Gastrocnemius medialis (tissue), 4 donors: Measurements from ENCODE around the gene PSAPL1. TPM values are rescaled to one million over a fixed set of nuclear protein-coding genes. Genes with fewer than 3 reads are reported as not detected.

ENCODE experiments used
- ATAC-seq, 2 donors: fragments of 150-250 bp; one replicate each; pipeline ENCODE4 v1.9.1; 2016
- DNase-seq, 2 donors: peaks; one replicate each; pipeline ENCODE4 v3.0.0-alpha.2; 2019
- H3K27ac ChIP-seq, 4 donors: fragments of 200-600 bp; sonication (generic); 1 replicate in 1 of 4; 2 replicates in 3 of 4; pipeline ENCODE4 v1.5.1; 2016 to 2018; ENCODE audit warnings: mild to moderate bottlenecking in 2 of 4, moderate library complexity in 1 of 4
- H3K27me3 ChIP-seq, 3 donors: fragments of 200-600 bp; sonication (generic) in 2 of 3; 1 replicate in 1 of 3; 2 replicates in 2 of 3; pipeline versions ENCODE4 v1.5.1 to v1.6.0; 2016 to 2019; ENCODE audit warnings: mild to moderate bottlenecking in 1 of 3, moderate library complexity in 1 of 3
- H3K36me3 ChIP-seq, 2 donors: fragments of 200-600 bp; sonication (generic) in 1 of 2; one replicate each; pipeline ENCODE4 v1.5.1; 2017 to 2018
- H3K4me1 ChIP-seq, 2 donors: fragments of 200-600 bp; sonication (generic) in 1 of 2; one replicate each; pipeline ENCODE4 v1.5.1; 2016 to 2017; ENCODE audit warnings: mild to moderate bottlenecking in 2 of 2
- H3K4me3 ChIP-seq, 4 donors: fragments of 200-600 bp; sonication (generic) in 3 of 4; 1 replicate in 1 of 4; 2 replicates in 3 of 4; pipeline ENCODE4 v1.5.1; 2016 to 2019; ENCODE audit warnings: mild to moderate bottlenecking in 2 of 4
- H3K9me3 ChIP-seq, 3 donors: fragments of 200-600 bp; sonication (generic) in 2 of 3; 1 replicate in 1 of 3; 2 replicates in 2 of 3; pipeline ENCODE4 v1.5.1; 2016 to 2019
- CTCF ChIP-seq, 5 experiments: fragments of 450-650 bp in 3 of 5; fragments of 200-600 bp in 2 of 5; sonication (generic) in 2 of 5; IDR thresholded peaks in 4 of 5; conservative IDR thresholded peaks in 1 of 5; 1 replicate in 4 of 5; 2 replicates in 1 of 5; pipeline ENCODE4 v1.5.1; 2016 to 2019; ENCODE audit warnings: antibody characterized with exemption in 5 of 5, mild to moderate bottlenecking in 3 of 5, moderate library complexity in 3 of 5
- POLR2A ChIP-seq, 2 donors: fragments of 450-650 bp; IDR thresholded peaks; one replicate each; pipeline ENCODE4 v1.6.1; 2017; ENCODE audit warnings: antibody characterized with exemption in 2 of 2, mild to moderate bottlenecking in 2 of 2, moderate library complexity in 2 of 2
- in situ Hi-C, 4 donors: fragments of 200-750 bp; cut with MboI; loops; one replicate each; pipeline versions ENCODE4 v1.15.0 to v1.8.0; 2017; ENCODE audit warnings: low sequenced_read_pairs in 4 of 4
- intact Hi-C: fragments of 100-400 bp; cut with DNase I; formaldehyde crosslinking; loops from one replicate; pipeline ENCODE4 v1.15.1; 2023; ENCODE audit warnings: low total_unique reads
- total RNA-seq, 4 donors: library from RNA; depleted of rRNA; stranded (reverse); fragments of >200 nt; gene quantifications; one replicate each; pipeline versions ENCODE4 v1.1.0 to v1.2.3, GENCODE V29; 2016

Gene PSAPL1
- total RNA-seq, 4 donors from 2014 or later = not detected

- H3K27me3 ChIP-seq = no peaks in the 10 kb centered on the region
- intact Hi-C loops = no loop called here
- H3K9me3 ChIP-seq = no peaks in the 10 kb centered on the region
- no peak overlapping the region for H3K4me3 ChIP-seq
- in situ Hi-C loops = no loop called here
- no peak overlapping the region for H3K27ac ChIP-seq
- H3K4me1 ChIP-seq = no peaks in the 10 kb centered on the region
- DNase-seq (no peak), ATAC-seq (no peak)
- no peaks in the 10 kb centered on the region for H3K36me3 ChIP-seq
- TF ChIP-seq POLR2A (IDR thresholded peaks at IDR 0.05) (no peak), CTCF (IDR thresholded peaks at IDR 0.05 in 4 of 5, conservative IDR thresholded peaks at IDR 0.05 in 1 of 5) (no peak)
Measured at GRCh38 chr4:7427361-7427760, 7.4 kb downstream of the PSAPL1 start.

GRCh38 chr4:7426525-7427171, 8.1 kb downstream of the PSAPL1 start:
- in situ Hi-C loops (no loop called here), intact Hi-C loops (no loop called here)
- Histone ChIP-seq H3K36me3 (no peaks in the 10 kb centered on the region), H3K27ac (no peak overlapping the region), H3K9me3 (no peaks in the 10 kb centered on the region), H3K4me1 (no peaks in the 10 kb centered on the region), H3K27me3 (no peaks in the 10 kb centered on the region), H3K4me3 (no peak overlapping the region)
- DNase-seq (no peak), ATAC-seq (no peak)
- TF ChIP-seq POLR2A (IDR thresholded peaks at IDR 0.05) (no peak), CTCF (IDR thresholded peaks at IDR 0.05 in 4 of 5, conservative IDR thresholded peaks at IDR 0.05 in 1 of 5) (no peak)

- DNase-seq (no peak), ATAC-seq (no peak)
- no peak for TF ChIP-seq CTCF (IDR thresholded peaks at IDR 0.05 in 4 of 5, conservative IDR thresholded peaks at IDR 0.05 in 1 of 5)
- TF ChIP-seq POLR2A (IDR thresholded peaks at IDR 0.05) = no peak
- Histone ChIP-seq H3K4me1 (no peaks in the 10 kb centered on the region), H3K36me3 (no peaks in the 10 kb centered on the region), H3K27ac (no peak overlapping the region), H3K4me3 (no peak overlapping the region), H3K27me3 (no peaks in the 10 kb centered on the region), H3K9me3 (no peaks in the 10 kb centered on the region)
- in situ Hi-C loops (no loop called here), intact Hi-C loops (no loop called here)
Measured at GRCh38 chr4:7425591-7426468, 8.9 kb downstream of the PSAPL1 start.

- Histone ChIP-seq H3K27me3 (no peaks in the 10 kb centered on the region), H3K27ac (no peak overlapping the region), H3K9me3 (no peaks in the 10 kb centered on the region), H3K4me3 (no peak overlapping the region), H3K36me3 (no peaks in the 10 kb centered on the region), H3K4me1 (no peaks in the 10 kb centered on the region)
- intact Hi-C loops = no loop called here
- DNase-seq (no peak), ATAC-seq (no peak)
- in situ Hi-C loops = no loop called here
- TF ChIP-seq POLR2A (IDR thresholded peaks at IDR 0.05) (no peak), CTCF (IDR thresholded peaks at IDR 0.05 in 4 of 5, conservative IDR thresholded peaks at IDR 0.05 in 1 of 5) (no peak)
Measured at GRCh38 chr4:7425124-7425523, 9.6 kb downstream of the PSAPL1 start.
